GM18870 (cell line): Measurements from ENCODE around the gene C15orf61.

Source experiments
- ATAC-seq: cut with Tn5 transposase; IDR thresholded peaks from one replicate; pipeline ENCODE4 v1.9.1; 2021; ENCODE audit warnings: moderate library complexity; ENCODE audit not compliant: unreplicated experiment

Gene C15orf61

GRCh38 chr15:67512933-67513714 is 7.8 kb upstream of the C15orf61 start:
- ATAC-seq = no peak

- no peak for ATAC-seq
Observed at GRCh38 chr15:67515090-67515489, 5.8 kb upstream of the C15orf61 start.

- no peak for ATAC-seq
Observed at GRCh38 chr15:67515557-67515956, 5.4 kb upstream of the C15orf61 start.

GRCh38 chr15:67520321-67521028 is 456 bp upstream of the C15orf61 start:
- ATAC-seq = no peak

GRCh38 chr15:67521783-67522568 is 1.0 kb downstream of the C15orf61 start:
- ATAC-seq = no peak

GRCh38 chr15:67523330-67523729 is 2.4 kb downstream of the C15orf61 start:
- no peak for ATAC-seq

- ATAC-seq = no peak
Observed at GRCh38 chr15:67524235-67524634, 3.3 kb downstream of the C15orf61 start.

GRCh38 chr15:67528513-67528912 is 7.6 kb downstream of the C15orf61 start:
- no peak for ATAC-seq

- no peak for ATAC-seq
Observed at GRCh38 chr15:67531379-67531914, 10.5 kb downstream of the C15orf61 start.

GRCh38 chr15:67533873-67534272 is 12.9 kb downstream of the C15orf61 start:
- no peak for ATAC-seq

GRCh38 chr15:67534360-67534759 is 13.4 kb downstream of the C15orf61 start:
- no peak for ATAC-seq

- ATAC-seq = no peak
Observed at GRCh38 chr15:67537771-67538170, 16.8 kb downstream of the C15orf61 start.

GRCh38 chr15:67542420-67543347 is 21.8 kb downstream of the C15orf61 start, which contains the start of gene MAP2K5:
MAP2K5 (plus strand) TSS chr15:67542703; CDS start chr15:67543336, 633 bp downstream.
- ATAC-seq = no peak

GRCh38 chr15:67543348-67543718 is 22.4 kb downstream of the C15orf61 start:
- no peak for ATAC-seq

GRCh38 chr15:67544475-67544874 is 23.5 kb downstream of the C15orf61 start:
- ATAC-seq = no peak

- no peak for ATAC-seq
Observed at GRCh38 chr15:67545864-67546263, 24.9 kb downstream of the C15orf61 start.

- no peak for ATAC-seq
Observed at GRCh38 chr15:67547064-67547463, 26.1 kb downstream of the C15orf61 start.

- no peak for ATAC-seq
Observed at GRCh38 chr15:67547836-67548235, 26.9 kb downstream of the C15orf61 start.

- no peak for ATAC-seq
Observed at GRCh38 chr15:67548236-67548852, 27.4 kb downstream of the C15orf61 start.
